Measurements from ENCODE around the gene RAB3GAP2. TPM values are rescaled to one million over a fixed set of nuclear protein-coding genes. Genes with fewer than 3 reads are reported as not detected.
"Not testable (repeated sequence)": the region's sequence is repeated elsewhere in the genome, so short reads cannot be mapped to it uniquely, and the experiment has no call there.

Gene RAB3GAP2
- total and polyA plus RNA-seq, 2 donors (not counting 1 experiment from before 2014, with no cell fraction given) = 31.0 to 43.8 TPM

DNA sequence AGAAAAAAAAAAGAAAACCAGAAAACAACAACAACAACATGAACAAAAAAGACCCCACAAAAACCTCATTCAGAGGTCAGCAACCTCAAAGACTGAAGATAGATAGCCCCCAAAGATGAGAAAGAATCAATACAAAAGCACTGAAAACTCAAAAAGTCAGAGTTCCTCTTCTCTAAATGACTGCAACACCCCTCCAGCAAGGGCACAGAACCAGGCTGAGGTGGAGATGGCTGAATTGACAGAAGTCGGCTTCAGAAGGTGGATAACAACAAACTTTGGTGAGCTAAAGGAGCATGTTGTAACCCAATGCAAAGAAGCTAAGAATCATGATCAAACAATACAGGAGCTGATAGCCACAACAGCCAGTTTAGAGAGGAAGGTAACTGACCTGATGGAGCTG lies 17.0 kb downstream of the RAB3GAP2 start:
- Histone ChIP-seq H3K27me3 (ENCODE audit: control insufficient read depth, insufficient read depth, low read length) (no peaks in the 10 kb centered on the region), H2AFZ (ENCODE audit: low read length) (no peak overlapping the region), H3K36me3 (ENCODE audit: control insufficient read depth, insufficient read depth, low read length) (peaks cover 7% of the 10 kb centered on the region), H3K4me2 (ENCODE audit: extremely low read depth, insufficient read depth, low read length) (no peak overlapping the region), H3K27ac (ENCODE audit: insufficient read depth, low read length) (no peak overlapping the region), H3K9me3 (ENCODE audit: control insufficient read depth, insufficient read depth, low read depth, low read length) (no peaks in the 10 kb centered on the region), H3K4me3 (replicated peaks in 1 of 4; ENCODE audit: control extremely low read depth in 1 of 4, insufficient read depth in 1 of 4, low read depth in 3 of 4, low read length in 4 of 4) (no peak overlapping the region), H3K79me2 (ENCODE audit: control insufficient read depth, insufficient read depth, low read length) (peaks cover 19% of the 10 kb centered on the region), H4K20me1 (ENCODE audit: control insufficient read depth, extremely low read depth, insufficient read depth, low read length) (no peaks in the 10 kb centered on the region), H3K9ac (ENCODE audit: insufficient read depth, low read length) (no peak overlapping the region), H3K4me1 (ENCODE audit: control insufficient read depth, extremely low read depth, insufficient read depth, low read length) (no peaks in the 10 kb centered on the region)
- TF ChIP-seq, protein P1, sequence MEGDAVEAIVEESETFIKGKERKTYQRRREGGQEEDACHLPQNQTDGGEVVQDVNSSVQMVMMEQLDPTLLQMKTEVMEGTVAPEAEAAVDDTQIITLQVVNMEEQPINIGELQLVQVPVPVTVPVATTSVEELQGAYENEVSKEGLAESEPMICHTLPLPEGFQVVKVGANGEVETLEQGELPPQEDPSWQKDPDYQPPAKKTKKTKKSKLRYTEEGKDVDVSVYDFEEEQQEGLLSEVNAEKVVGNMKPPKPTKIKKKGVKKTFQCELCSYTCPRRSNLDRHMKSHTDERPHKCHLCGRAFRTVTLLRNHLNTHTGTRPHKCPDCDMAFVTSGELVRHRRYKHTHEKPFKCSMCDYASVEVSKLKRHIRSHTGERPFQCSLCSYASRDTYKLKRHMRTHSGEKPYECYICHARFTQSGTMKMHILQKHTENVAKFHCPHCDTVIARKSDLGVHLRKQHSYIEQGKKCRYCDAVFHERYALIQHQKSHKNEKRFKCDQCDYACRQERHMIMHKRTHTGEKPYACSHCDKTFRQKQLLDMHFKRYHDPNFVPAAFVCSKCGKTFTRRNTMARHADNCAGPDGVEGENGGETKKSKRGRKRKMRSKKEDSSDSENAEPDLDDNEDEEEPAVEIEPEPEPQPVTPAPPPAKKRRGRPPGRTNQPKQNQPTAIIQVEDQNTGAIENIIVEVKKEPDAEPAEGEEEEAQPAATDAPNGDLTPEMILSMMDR (conservative IDR thresholded peaks at IDR 0.05 in 1 of 2, IDR thresholded peaks at IDR 0.05 in 1 of 2; ENCODE audit: low read depth in 1 of 2, low read length in 2 of 2) = no peak
- no peak for TF ChIP-seq EZH2 (IDR thresholded peaks at IDR 0.05; ENCODE audit: low read length, missing control alignments)
- no peak for DNase-seq (ENCODE audit: low read depth in 2 of 2)

DNA sequence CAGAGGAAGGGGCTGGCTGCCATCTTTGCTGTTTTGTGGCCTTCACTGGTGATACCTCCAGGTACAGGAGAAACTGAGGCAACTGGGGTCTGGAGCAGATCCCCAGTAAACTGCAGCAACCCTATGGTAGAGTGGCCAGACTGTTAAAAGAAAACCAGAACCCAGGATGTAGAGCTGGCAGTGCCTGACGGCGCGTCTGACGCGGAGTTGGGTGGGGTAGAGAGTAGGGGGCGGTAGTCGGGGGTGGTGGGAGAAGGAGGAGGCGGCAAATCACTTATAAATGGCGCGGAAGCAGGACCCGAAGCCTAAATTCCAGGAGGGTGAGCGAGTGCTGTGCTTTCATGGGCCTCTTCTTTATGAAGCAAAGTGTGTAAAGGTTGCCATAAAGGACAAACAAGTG lies 19.0 kb downstream of the RAB3GAP2 start:
- H3K27me3 ChIP-seq (ENCODE audit: control insufficient read depth, insufficient read depth, low read length); H3K4me1 ChIP-seq (ENCODE audit: control insufficient read depth, extremely low read depth, insufficient read depth, low read length); H3K9me3 ChIP-seq (ENCODE audit: control insufficient read depth, insufficient read depth, low read depth, low read length); H4K20me1 ChIP-seq (ENCODE audit: control insufficient read depth, extremely low read depth, insufficient read depth, low read length); DNase-seq (ENCODE audit: low read depth in 2 of 2); H3K4me2 ChIP-seq (ENCODE audit: extremely low read depth, insufficient read depth, low read length); H2AFZ ChIP-seq (ENCODE audit: low read length); H3K9ac ChIP-seq (ENCODE audit: insufficient read depth, low read length); H3K4me3 ChIP-seq (replicated peaks in 1 of 4; ENCODE audit: control extremely low read depth in 1 of 4, insufficient read depth in 1 of 4, low read depth in 3 of 4, low read length in 4 of 4); H3K36me3 ChIP-seq (ENCODE audit: control insufficient read depth, insufficient read depth, low read length); H3K27ac ChIP-seq (ENCODE audit: insufficient read depth, low read length): not testable (repeated sequence)
- peaks cover 15% of the 10 kb centered on the region for H3K79me2 ChIP-seq (ENCODE audit: control insufficient read depth, insufficient read depth, low read length)

DNA sequence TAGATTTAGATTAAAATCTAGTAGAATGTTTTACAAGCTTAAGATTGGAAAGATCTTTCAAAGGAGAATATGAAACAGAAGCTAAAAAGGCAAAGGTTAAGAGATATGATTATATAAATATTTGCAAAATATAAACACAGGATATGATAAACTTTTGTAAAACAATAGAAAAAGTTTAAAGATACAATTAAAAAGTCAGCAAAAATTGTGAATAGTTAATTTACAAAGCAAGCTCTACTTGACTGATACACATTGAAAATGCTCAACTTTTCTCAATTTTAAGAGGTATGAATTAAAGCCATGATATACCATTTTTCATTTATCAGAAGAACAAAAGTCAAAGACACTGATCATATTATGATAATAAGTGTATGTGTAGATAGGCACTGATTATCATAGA lies 21.0 kb downstream of the RAB3GAP2 start:
- Histone ChIP-seq H3K4me3 (replicated peaks in 1 of 4; ENCODE audit: control extremely low read depth in 1 of 4, insufficient read depth in 1 of 4, low read depth in 3 of 4, low read length in 4 of 4) (no peak overlapping the region), H3K36me3 (ENCODE audit: control insufficient read depth, insufficient read depth, low read length) (peaks cover 7% of the 10 kb centered on the region), H4K20me1 (ENCODE audit: control insufficient read depth, extremely low read depth, insufficient read depth, low read length) (no peaks in the 10 kb centered on the region), H3K9me3 (ENCODE audit: control insufficient read depth, insufficient read depth, low read depth, low read length) (no peaks in the 10 kb centered on the region), H2AFZ (ENCODE audit: low read length) (no peak overlapping the region), H3K9ac (ENCODE audit: insufficient read depth, low read length) (no peak overlapping the region), H3K27ac (ENCODE audit: insufficient read depth, low read length) (no peak overlapping the region), H3K79me2 (ENCODE audit: control insufficient read depth, insufficient read depth, low read length) (peaks cover 10% of the 10 kb centered on the region), H3K27me3 (ENCODE audit: control insufficient read depth, insufficient read depth, low read length) (no peaks in the 10 kb centered on the region), H3K4me2 (ENCODE audit: extremely low read depth, insufficient read depth, low read length) (no peak overlapping the region), H3K4me1 (ENCODE audit: control insufficient read depth, extremely low read depth, insufficient read depth, low read length) (no peaks in the 10 kb centered on the region)
- no peak for TF ChIP-seq EZH2 (IDR thresholded peaks at IDR 0.05; ENCODE audit: low read length, missing control alignments)
- TF ChIP-seq, protein P1 (conservative IDR thresholded peaks at IDR 0.05 in 1 of 2, IDR thresholded peaks at IDR 0.05 in 1 of 2; ENCODE audit: low read depth in 1 of 2, low read length in 2 of 2) = no peak
- no peak for DNase-seq (ENCODE audit: low read depth in 2 of 2)

Data from fibroblast of lung (primary cell).